ENCODE measurements around the gene RNASEH1.

DNA sequence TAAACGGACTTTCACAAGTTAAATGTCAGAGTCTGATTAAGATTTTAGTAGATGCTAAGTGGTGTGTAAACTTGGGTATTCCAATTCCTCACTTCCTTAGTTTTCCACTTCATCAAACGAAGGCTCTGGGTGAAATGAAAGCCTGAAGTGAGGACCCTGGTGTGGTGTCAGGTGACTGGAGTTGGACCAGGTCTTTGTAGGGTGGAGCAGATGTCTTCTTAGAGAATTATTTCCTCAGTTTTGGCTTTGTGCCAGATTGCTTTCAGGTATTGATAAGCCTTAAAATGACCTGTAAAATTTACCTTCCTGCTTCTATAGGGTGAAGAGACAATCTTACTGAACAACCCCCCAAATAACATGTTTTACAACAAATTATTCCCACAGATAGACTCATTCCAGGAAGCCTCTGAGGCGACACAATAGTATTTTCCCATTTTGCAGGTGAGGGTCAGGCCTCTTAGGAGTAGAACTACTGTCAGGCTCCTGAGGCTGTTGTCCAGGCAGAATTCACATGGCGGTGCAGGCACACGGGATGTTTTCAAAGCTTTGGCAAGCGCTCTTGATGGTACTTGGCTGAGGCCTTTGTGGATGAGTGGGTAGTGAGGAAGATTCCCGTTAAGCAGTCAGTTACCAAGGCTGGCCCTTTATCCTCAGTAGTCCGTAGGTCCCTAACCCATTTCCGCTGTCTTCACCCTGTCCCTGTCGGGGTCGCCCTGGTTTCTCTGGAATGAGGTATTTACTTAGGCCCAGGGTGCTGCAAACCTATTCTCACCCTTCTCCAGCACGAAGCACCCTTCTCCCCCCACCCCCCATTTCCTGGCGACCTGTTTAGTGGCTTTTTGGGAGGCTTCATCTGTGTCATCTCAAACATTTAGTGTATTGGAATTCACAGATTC lies 23.5 kb upstream of the RNASEH1 start:
- TF ChIP-seq, protein P1, sequence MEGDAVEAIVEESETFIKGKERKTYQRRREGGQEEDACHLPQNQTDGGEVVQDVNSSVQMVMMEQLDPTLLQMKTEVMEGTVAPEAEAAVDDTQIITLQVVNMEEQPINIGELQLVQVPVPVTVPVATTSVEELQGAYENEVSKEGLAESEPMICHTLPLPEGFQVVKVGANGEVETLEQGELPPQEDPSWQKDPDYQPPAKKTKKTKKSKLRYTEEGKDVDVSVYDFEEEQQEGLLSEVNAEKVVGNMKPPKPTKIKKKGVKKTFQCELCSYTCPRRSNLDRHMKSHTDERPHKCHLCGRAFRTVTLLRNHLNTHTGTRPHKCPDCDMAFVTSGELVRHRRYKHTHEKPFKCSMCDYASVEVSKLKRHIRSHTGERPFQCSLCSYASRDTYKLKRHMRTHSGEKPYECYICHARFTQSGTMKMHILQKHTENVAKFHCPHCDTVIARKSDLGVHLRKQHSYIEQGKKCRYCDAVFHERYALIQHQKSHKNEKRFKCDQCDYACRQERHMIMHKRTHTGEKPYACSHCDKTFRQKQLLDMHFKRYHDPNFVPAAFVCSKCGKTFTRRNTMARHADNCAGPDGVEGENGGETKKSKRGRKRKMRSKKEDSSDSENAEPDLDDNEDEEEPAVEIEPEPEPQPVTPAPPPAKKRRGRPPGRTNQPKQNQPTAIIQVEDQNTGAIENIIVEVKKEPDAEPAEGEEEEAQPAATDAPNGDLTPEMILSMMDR (IDR thresholded peaks at IDR 0.05) = no peak
- TF ChIP-seq POLR2A (IDR thresholded peaks at IDR 0.05) = no peak

All from ovary (tissue), 3 donors.